HT-29 (cell line): ENCODE measurements around the gene COL6A2. TPM values are rescaled to one million over a fixed set of nuclear protein-coding genes. Genes with fewer than 3 reads are reported as not detected.
"Not testable (repeated sequence)": the region's sequence is repeated elsewhere in the genome, so short reads cannot be mapped to it uniquely, and the experiment has no call there.

Experiments
- DNase-seq: peaks from one replicate; pipeline ENCODE4 v3.0.0-alpha.2; 2015; ENCODE audit warnings: low spot score
- total RNA-seq: library from RNA; depleted of rRNA; stranded (reverse); fragments of >200 nt; shearing (Covaris generic); gene quantifications from 2 replicates; pipeline ENCODE4 v1.2.3, GENCODE V29; 2014

The COL6A2 gene
- total RNA-seq, 1 experiment from 2014 or later, result not detected

- DNase-seq, result no peak
Observed at GRCh38 chr21:46154955-46155513, 57.1 kb downstream of the COL6A2 start.

- DNase-seq, result no peak
Observed at GRCh38 chr21:46155514-46156377, 57.8 kb downstream of the COL6A2 start, which contains the start of gene FTCD. FTCD (minus strand) TSS chr21:46155579; CDS start chr21:46155523, 56 bp downstream.

GRCh38 chr21:46156378-46156645, 58.4 kb downstream of the COL6A2 start:
- no peak for DNase-seq

- no peak for DNase-seq
Observed at GRCh38 chr21:46156678-46157077, 58.8 kb downstream of the COL6A2 start.

DNA sequence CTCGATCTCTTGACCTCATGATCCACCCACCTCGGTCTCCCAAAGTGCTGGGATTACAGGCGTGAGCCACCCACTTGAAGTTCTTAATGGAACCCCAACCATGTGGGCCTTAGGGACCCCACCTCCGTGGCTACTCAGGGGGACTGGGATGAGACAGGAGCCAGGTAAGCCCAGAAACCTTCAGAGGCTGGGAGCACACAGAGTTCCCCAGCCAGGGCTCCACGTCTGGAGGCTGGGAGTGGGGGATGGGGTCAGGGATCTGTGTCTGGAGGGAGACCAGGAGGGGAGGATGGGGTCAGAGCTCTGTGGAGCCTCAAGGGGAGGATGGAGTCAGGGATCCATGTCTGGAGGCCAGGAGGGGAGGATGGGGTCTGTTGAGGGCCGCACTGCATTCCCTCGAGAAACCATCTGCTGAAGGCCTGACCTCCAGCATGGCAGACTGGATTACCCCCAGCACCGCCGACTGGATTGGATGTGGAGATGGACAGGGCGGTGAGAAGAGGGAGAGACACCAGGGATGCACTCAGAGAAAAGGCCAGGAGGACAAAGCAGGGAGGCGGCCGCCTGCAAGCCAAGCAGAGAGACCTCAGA, 59.6 kb downstream of the COL6A2 start:
- DNase-seq, result no peak

- DNase-seq, result no peak
Observed at GRCh38 chr21:46157987-46158451, 60.1 kb downstream of the COL6A2 start.

DNA sequence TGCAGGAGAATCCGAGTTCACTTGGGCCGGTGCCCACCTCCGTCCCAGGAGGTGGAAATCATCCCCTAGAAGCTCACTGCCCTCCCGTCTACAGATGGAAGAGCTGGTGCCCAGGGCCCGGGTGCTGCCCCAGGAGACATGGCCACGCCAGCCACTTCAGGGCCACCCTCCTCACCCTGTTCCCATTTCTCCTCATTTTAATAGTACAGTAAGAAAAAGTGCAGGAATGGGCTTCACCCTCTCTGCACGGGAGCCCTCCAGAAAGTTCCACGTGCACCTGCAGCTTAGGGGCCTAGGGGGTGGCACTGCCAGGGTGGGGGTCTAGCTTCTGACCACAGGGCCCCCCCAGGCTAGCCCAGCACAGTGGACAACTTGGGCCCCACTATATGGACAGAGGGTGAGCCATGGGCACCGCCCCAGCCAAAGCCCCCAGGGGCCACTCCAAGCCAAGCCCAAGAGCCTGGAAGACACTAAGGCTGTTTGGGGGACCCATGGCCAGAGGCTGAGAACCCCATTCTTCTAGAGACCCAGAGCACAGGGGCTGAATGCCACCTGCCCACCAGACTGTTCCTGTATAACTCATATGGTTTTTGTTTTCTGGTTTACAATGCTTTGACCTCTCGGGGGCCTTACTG, 60.9 kb downstream of the COL6A2 start:
- DNase-seq, result no peak

DNA sequence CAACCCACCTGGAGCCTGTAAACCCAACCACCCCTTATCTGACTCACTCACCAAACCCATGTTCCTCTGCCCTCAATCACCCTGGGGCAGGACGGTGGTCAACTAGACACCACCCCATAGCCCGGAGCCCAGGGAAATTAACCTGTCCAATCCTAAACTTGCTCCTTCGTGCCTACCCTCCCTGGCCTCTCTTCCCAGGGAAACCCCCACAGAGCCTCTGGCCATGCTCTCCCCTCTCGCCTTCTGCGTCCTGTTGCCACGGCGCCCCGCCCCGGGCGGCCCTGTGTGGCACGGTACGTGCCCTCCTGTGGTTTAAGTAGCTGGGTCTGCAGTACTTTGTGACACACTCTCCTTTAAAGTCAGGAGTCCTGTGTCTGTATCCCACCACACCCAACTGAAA, 61.5 kb downstream of the COL6A2 start:
- DNase-seq, result no peak

DNA sequence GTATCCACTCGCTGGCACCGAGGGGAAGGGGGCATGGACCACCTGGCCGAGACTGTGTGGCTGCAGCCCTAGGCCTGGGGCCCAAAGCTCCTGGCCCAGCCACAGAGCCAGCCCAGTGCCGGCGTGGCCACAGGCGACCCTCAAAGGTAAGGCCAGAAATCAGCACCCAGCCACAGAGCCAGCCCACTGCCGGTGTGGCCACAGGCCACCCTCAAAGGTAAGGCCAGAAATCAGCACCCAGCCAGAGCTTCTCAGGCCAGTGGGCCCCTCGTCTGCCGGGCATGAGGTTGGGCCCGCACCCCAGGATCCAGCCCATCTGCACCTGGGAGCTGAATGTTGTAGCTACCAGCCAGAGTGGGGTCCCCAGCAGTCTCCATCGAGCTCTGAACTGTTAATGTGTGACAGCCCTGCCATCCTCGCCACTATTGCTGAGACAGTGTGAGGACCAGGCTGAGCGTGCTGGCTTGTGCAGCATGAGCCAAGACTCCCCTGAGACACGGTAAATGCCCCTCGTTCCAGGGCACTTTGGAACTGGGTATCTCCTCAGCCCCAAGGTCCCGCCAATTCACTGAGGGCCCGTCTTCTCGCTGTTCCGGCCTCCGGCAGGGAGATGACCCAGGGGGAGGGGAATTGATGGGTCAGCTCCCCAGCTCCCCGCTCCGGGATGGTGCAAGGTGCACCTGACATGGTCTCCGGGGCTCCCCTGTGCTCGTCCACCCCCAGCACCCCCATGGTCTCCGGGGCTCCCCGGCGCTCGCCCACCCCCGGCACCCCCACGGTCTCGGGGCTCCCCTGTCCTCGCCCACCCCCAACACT, 62.1 kb downstream of the COL6A2 start:
- DNase-seq, result no peak

DNA sequence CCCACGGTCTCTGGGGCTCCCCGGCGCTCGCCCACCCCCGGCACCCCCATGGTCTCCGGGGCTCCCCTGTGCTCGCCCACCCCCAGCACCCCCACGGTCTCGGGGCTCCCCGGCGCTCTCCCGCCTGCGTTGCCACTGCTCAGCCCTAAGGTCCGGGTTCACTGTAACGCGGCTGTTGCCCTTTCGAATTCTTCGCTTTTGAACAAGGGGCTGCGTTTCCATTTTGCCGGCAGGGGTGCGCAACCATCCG, 62.7 kb downstream of the COL6A2 start:
- no peak for DNase-seq

DNA sequence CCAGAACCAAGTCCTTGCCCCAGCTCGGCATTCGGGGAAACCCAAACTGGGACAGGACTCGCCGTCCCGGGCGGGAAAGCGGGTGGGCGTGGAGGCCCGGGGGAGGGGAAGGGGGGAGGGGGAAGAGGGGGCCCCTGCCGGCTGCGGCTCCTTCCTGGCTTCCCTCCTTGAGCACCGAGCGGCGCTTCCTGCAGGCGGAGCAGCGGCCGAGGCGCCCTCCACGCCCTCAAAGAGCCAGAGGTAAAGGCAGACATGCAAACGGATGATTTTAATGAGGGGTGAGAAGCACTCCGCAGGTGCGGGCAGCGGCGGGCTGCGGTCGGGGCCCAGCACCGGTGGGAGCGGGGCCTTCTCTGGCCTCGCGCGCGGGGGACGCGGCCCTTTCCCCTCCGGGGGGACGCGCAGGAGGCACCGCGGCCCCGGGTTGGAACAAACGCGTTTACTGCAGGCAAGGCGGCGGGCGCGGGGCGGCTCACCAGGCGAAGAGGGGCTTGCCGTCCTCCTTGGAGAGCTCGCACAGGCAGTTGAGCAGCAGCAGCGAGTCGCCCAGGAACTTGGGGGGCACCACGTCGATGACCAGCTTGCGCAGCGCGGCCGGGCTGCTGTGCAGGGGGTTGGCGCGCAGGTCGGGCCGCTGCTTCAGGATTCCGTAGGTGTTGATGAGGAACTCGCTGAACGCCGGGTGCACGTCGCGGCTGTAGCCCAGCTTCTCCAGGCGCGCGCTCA, 63.2 kb downstream of the COL6A2 start:
- DNase-seq, result no peak

GRCh38 chr21:46161633-46162592, 64.0 kb downstream of the COL6A2 start:
- no peak for DNase-seq

- DNase-seq, result no peak
Observed at GRCh38 chr21:46163380-46163779, 65.5 kb downstream of the COL6A2 start.

DNA sequence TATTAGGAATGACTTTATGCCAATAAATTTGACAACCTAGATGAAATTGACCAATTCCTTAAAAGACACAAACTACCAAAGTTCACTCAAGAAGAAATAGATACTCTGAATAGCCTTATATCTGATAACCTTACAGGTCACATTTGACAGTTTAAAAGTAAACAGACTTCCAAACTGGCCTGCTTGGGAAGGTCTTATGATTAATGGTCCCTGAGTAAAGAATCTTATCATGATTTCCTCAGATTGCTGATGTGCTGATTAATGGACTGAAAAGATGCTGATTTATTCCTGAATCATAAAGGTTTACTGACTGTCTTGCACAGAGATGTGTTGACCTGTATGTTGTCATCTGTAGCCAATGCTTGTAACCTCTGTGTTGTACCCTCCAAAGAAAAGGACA, 67.2 kb downstream of the COL6A2 start:
- no peak for DNase-seq

GRCh38 chr21:46168238-46168637, 70.3 kb downstream of the COL6A2 start:
- no peak for DNase-seq

DNA sequence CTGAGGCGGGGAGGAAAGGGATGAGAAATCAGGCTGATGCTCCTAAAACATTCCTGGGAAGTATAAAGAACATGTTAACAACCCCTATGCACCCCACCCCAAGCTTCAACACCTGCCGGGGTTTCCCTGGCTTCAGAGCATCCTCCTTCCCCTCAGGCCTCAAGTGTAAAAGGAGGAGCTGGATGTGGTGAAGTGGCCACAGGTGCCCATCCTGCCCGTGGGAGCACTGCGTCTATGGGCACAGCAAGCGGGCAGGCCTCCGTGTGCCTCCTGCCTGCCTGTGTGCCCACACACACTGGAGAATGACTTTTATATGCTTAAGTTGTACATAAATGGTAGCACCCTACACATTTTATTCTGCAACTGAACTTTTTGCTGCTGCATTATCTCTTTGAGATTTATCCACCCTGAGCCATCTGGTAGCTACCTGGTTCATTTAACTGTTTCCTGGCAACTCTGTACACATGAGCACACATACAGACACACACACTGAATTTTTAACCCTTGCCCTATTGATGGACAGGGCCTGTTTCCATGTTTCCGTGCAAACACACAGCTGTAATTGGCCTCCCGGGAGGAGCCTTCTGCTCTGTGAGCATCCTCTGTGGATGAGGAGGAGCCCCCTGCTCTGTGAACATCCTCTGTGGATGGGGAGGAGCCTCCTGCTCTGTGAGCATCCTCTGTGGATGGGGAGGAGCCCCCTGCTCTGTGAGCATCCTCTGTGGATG, 70.9 kb downstream of the COL6A2 start:
- DNase-seq, result no peak

DNA sequence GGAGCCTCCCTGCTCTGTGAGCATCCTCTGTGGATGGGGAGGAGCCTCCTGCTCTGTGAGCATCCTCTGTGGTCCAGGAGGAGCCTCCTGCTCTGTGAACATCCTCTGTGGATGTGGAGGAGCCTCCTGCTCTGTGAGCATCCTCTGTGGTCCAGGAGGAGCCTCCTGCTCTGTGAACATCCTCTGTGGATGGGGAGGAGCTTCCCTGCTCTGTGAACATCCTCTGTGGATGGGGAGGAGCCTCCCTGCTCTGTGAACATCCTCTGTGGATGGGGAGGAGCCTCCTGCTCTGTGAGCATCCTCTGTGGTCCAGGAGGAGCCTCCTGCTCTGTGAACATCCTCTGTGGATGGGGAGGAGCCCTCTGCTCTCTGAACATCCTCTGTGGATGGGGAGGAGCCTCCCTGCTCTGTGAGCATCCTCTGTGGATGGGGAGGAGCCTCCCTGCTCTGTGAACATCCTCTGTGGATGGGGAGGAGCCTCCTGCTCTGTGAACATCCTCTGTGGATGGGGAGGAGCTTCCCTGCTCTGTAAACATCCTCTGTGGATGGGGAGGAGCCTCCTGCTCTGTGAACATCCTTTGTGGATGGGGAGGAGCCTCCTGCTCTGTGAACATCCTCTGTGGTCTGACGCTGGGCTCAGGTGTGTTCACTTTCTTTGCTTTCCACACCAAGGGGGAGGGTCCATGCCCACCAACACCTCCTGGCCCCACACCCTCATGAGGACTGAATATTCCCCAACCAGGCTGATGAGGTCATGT, 72.7 kb downstream of the COL6A2 start:
- DNase-seq, result not testable (repeated sequence)

GRCh38 chr21:46171585-46171984, 73.7 kb downstream of the COL6A2 start:
- no peak for DNase-seq
